Heart right ventricle (tissue), 16 donors: ENCODE data around the gene DLGAP1. TPM values are rescaled to one million over a fixed set of nuclear protein-coding genes. Genes with fewer than 3 reads are reported as not detected.
A peak's percentile ranks its signal among the peaks of the same experiment; 100 is the strongest.

Source experiments
- ATAC-seq, 8 donors: fragments of 200-7000 bp; cut with Tn5 transposase; one replicate each; pipeline ENCODE4 v1.9.1; 2020; ENCODE audit warnings: mild to moderate bottlenecking in 8 of 8, moderate library complexity in 8 of 8, moderate number of reproducible peaks in 1 of 8
- DNase-seq, 2 donors: peaks; one replicate each; pipeline ENCODE4 v3.0.0-alpha.2; 2020
- H3K27ac ChIP-seq, 10 donors: fragments of 200-600 bp; sonication (generic) in 2 of 10; one replicate each; pipeline versions ENCODE4 v1.5.0 to v1.8.0; 2020 to 2022; ENCODE audit warnings: mild to moderate bottlenecking in 3 of 10
- H3K27me3 ChIP-seq, 7 donors: fragments of 200-600 bp; one replicate each; pipeline ENCODE4 v1.8.0; 2021 to 2022; ENCODE audit warnings: mild to moderate bottlenecking in 2 of 7
- H3K36me3 ChIP-seq, 9 donors: fragments of 200-600 bp; sonication (generic) in 1 of 9; one replicate each; pipeline versions ENCODE4 v1.5.0 to v1.8.0; 2020 to 2022; ENCODE audit warnings: mild to moderate bottlenecking in 2 of 9
- H3K4me1 ChIP-seq, 9 donors: fragments of 200-600 bp; sonication (generic) in 1 of 9; one replicate each; pipeline versions ENCODE4 v1.5.0 to v1.8.0; 2020 to 2022; ENCODE audit warnings: mild to moderate bottlenecking in 4 of 9
- H3K4me3 ChIP-seq, 10 donors: fragments of 200-600 bp; sonication (generic) in 2 of 10; one replicate each; pipeline versions ENCODE4 v1.5.0 to v1.8.0; 2020 to 2022; ENCODE audit warnings: mild to moderate bottlenecking in 7 of 10, moderate library complexity in 2 of 10
- H3K9me3 ChIP-seq, 11 donors: fragments of 200-600 bp in 10 of 11; sonication (generic) in 2 of 11; one replicate each; pipeline versions ENCODE4 v1.5.0 to v1.8.0; 2013 to 2022; ENCODE audit warnings: mild to moderate bottlenecking in 2 of 11, control low read depth in 1 of 11, moderate library complexity in 1 of 11
- CTCF ChIP-seq, 9 donors: fragments of 200-600 bp; sonication (generic) in 2 of 9; IDR thresholded peaks; one replicate each; pipeline versions ENCODE4 v1.5.0 to v1.8.0; 2021 to 2022; ENCODE audit warnings: antibody characterized with exemption in 9 of 9, mild to moderate bottlenecking in 5 of 9, moderate library complexity in 1 of 9
- WGBS, 2 donors: extraction: QIAGEN DNeasy Blood & Tissue Kit; methylation state at CpG; one replicate each; pipeline ENCODE4 v1.1.7; 2013; ENCODE audit warnings: inconsistent platforms in 1 of 2; 5-methylcytosine and 5-hydroxymethylcytosine counted together
- intact Hi-C, 10 donors: fragments of 100-400 bp; cut with DNase I; formaldehyde crosslinking; loops; one replicate each; pipeline versions ENCODE4 v1.11.1 to v1.14.2; 2022
- polyA plus RNA-seq, 2 donors: library from polyadenylated mRNA; stranded (reverse); fragments of 200-250 nt; gene quantifications; one replicate each; pipeline ENCODE4 v1.2.3, GENCODE V29; 2013
- total RNA-seq, 10 donors: library from RNA; stranded (reverse); fragmentation: NEBNext Ultra II Directional in 3 of 10; extraction: Animal tissue kit (Norgen Biotek cat#: 25700) in 3 of 10; gene quantifications; one replicate each; pipeline versions ENCODE4 v1.2.1 to v1.2.4, GENCODE V29; 2021 to 2023
- donor health status: Arrhythmogenic right ventricular cardiomyopathy.
- donor health status: ischemic (EF 13 %, LVEDD 7.1; RV severe dilation, severe dysfunction).
- donor health status: healthy with polysubstance abuse.
- donor health status: DM: no; HTN: yes; CAD: no.
- donor health status: DM: no; HTN: no; CAD: no.
- donor health status: ischemic (EF 25% LVEDD 6.9; RV normal size, moderate dysfunction).
- donor health status: ischemic (EF 25% LVEDD 5.7; RV mildly dilated, moderate dysfunction).
- donor health status: healthy.
- donor health status: DM: yes; HTN: yes; CAD: no.
- donor health status: Ischemic cardiomyopathy.
- donor health status: ischemic (EF 35%, LVEDD 5.7; RV mildly dilated, moderate dysfunction).
- donor health status: nonischemic (EF 11% LVEDD 7.7; RV severe dilation, severe dysfunction).
- donor health status: DM: yes; HTN: yes; CAD: no.
- donor health status: PGD.
- donor health status: ischemic (EF 29% LVEDD 5.4; RV normal size, mild dysfunction).
- donor health status: nonischemic (EF 23%, LVEDD 6.1; RV moderate dilation, normal function).

DLGAP1 gene
- total and polyA plus RNA-seq, 12 donors: 0.07 to 7.2 (median 1.0) TPM; not detected in 2

GRCh38 chr18:3654442-3655253 is 800.5 kb downstream of the DLGAP1 start:
- no peak for TF ChIP-seq CTCF (IDR thresholded peaks at IDR 0.05)
- Histone ChIP-seq H3K36me3 (no peaks in the 10 kb centered on the region), H3K27me3 (no peaks in the 10 kb centered on the region), H3K27ac (peak overlapping the region in 1 of 10 donors; percentile 66), H3K4me3 (no peak overlapping the region), H3K9me3 (no peaks in the 10 kb centered on the region), H3K4me1 (peaks cover 0 to 44% (median 3%) of the 10 kb centered on the region in 9 donors)
- WGBS, 2 donors: 83 to 85% methylated on average over 11 of the region's 11 CpGs
- intact Hi-C loops: no loop called here
- DNase-seq: no peak
- ATAC-seq: no peak

DNA sequence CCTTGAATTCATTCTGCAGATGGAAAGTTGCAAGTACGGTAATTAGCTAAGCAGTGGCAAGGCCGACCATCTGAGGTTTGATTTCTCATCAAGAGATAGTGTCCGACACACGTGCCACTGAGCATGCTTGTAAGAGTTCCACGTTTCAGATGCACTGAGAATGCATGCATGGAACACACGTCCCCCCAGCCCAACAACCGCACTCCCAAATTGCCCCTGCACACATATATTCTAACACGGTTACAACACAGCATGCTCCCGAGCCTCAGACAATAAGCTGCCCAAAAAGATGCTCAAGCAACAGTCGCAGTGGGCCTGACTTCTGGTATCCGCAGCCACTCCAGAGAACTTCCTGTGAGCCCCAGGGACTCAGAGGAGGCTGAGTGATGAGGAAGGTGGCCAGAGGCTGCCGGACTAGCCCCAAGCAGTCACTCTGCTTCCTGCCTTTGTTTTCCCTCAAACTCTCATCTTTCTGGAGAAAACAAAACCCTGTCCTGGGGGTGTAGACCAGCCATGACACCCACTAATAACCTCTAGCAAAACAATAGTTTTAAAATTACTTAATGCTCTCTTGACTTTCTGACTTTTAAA is 801.2 kb downstream of the DLGAP1 start:
- Histone ChIP-seq H3K27me3 (no peaks in the 10 kb centered on the region), H3K36me3 (no peaks in the 10 kb centered on the region), H3K9me3 (no peaks in the 10 kb centered on the region), H3K4me3 (no peak overlapping the region), H3K4me1 (peaks cover 0 to 46% (median 3%) of the 10 kb centered on the region in 9 donors), H3K27ac (peak overlapping the region in 1 of 10 donors; percentile 72)
- intact Hi-C loops: no loop called here
- TF ChIP-seq CTCF (IDR thresholded peaks at IDR 0.05): no peak
- no peak for ATAC-seq
- 75 to 79% methylated on average over 12 of the region's 12 CpGs for WGBS, 2 donors
- DNase-seq: no peak

DNA sequence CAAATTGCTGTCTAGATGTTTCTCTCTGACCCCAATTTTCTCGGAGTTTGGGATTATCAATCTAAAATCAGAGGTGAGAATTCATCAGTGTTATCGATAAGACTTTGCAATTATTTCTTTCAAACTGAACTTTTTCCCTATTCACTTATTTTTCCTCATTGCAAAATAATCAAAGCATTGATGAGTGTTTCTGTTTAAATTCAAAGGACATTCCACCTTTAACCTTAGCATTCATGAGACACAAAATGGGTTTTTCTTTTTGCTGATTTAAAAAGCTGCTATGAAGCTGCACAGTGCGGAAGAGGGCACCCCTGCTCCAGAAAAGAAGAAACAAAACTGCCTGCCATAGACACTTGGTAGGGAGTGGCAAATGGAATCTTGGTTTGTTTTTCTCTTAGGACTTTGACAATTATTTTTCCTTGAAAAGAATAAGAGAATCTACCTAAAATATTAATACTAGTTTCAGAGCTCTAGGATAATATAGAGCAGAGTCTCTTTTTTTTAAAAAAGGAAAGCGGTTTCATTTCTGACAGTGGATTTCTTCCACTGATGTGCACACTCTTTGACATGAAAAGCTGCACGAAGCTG is 801.8 kb downstream of the DLGAP1 start:
- no peaks in the 10 kb centered on the region for H3K27me3 ChIP-seq
- H3K36me3 ChIP-seq: no peaks in the 10 kb centered on the region
- intact Hi-C loops: no loop called here
- DNase-seq: no peak
- H3K4me3 ChIP-seq: no peak overlapping the region
- peak overlapping the region in 4 of 10 donors; percentile 2 to 72 (median 33) for H3K27ac ChIP-seq
- H3K9me3 ChIP-seq: no peaks in the 10 kb centered on the region
- H3K4me1 ChIP-seq: peaks cover 0 to 46% (median 3%) of the 10 kb centered on the region in 9 donors
- TF ChIP-seq CTCF (IDR thresholded peaks at IDR 0.05): no peak
- WGBS, 2 donors: 77 to 81% methylated on average over 5 of the region's 5 CpGs
- no peak for ATAC-seq

GRCh38 chr18:3652380-3653262 is 802.5 kb downstream of the DLGAP1 start:
- Histone ChIP-seq H3K27ac (peak overlapping the region in 5 of 10 donors; percentile 2 to 72 (median 40)), H3K36me3 (no peaks in the 10 kb centered on the region), H3K4me3 (no peak overlapping the region), H3K4me1 (peaks cover 0 to 46% (median 3%) of the 10 kb centered on the region in 9 donors), H3K9me3 (no peaks in the 10 kb centered on the region), H3K27me3 (no peaks in the 10 kb centered on the region)
- TF ChIP-seq CTCF (IDR thresholded peaks at IDR 0.05): no peak
- DNase-seq (peak; percentile 38 to 58), ATAC-seq (peak; percentile 38 to 96 (median 82))
- 68 to 76% methylated on average over 13 of the region's 13 CpGs for WGBS, 2 donors
- intact Hi-C loops: no loop called here
